HL-60/S4 treated with phorbol 12-myristate 13-acetate at 8.2 ng/mL for 4 days and 3 days (cell line): ENCODE results near the gene MTHFD1L.

Experiments used
- in situ Hi-C: fragments of 300-500 bp; cut with MboI; formaldehyde crosslinking; loops from 2 replicates; pipeline ENCODE4 v1.15.0; 2022; ENCODE audit warnings: low sequenced_read_pairs

Gene MTHFD1L

DNA sequence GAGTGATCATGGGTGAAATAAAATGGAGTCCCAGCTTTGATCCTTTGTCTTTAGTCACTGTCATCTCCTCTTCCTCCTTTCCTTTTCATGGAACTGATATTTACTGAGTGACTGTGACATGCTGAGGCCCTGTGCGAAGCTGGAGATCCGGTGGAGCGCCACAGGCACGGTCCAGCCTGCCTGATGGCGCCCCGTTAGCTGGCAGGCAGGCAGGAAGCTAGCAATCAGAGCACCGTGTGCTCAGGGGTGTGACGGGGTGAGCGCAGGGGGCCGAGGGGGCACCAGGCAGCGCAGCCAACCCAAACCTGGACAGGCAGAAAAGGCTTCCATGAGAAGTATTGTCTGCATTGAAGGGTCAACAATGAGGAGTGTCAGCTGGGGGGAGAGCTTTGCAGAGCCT lies 274.0 kb downstream of the MTHFD1L start:
- in situ Hi-C loops: no loop called here

DNA sequence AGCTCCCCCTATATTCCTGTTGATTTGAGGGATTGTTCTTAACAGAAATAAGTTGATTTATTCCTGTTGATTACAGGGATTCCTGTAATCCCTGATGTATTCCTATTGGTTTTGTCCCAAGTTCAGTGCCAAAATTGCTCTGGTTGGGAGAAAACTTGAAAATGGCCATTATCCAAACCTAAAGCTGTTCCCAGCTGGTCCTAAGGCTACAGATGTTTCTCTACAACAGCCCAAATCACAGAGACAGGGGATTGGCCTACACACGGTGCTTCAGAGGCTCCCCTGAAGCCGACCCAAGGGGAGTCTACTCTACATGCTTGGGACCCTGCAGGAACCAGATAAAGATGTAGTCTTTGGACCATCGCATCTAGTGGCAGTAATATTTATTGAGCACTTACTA lies 275.3 kb downstream of the MTHFD1L start:
- in situ Hi-C loops: no loop called here

DNA sequence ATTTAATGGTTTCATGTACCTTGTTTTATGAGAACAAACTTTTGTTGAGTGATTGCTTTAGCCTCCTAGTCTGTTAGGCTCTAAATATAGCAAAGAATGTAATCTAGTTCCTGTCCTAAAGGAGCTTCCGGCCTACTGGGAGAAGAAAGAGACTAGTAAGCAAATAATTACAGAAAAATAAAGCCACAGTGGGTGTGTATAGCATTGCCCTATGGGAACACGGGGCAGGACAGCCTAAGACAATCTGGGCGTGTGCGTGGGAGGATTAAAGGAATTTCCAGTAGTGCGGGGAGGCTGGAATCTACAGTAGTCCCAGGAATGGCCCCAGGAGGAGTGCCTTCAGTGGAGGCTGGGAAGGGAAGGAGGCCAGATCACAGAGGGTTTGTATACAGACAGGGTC lies 276.2 kb downstream of the MTHFD1L start:
- in situ Hi-C loops: no loop called here

DNA sequence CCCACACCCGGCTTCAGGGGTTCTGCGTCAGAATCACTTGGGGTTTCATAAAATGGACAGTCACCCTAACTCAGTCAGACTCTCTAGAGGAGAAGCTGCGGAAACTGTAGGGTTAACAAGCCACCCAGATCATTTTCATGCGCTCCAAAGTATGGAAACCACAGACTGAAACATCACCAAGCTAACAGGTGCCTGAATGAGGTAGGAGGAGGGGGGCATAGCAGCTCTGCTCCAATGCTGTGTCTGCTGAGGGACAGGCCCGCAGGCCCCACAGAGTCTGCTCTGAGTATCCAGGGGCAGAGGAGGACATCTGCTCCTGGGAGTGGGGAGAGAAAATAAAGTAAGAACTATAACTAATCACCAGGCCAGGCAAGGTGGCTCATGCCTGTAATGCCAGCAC lies 277.2 kb downstream of the MTHFD1L start:
- in situ Hi-C loops: no loop called here

DNA sequence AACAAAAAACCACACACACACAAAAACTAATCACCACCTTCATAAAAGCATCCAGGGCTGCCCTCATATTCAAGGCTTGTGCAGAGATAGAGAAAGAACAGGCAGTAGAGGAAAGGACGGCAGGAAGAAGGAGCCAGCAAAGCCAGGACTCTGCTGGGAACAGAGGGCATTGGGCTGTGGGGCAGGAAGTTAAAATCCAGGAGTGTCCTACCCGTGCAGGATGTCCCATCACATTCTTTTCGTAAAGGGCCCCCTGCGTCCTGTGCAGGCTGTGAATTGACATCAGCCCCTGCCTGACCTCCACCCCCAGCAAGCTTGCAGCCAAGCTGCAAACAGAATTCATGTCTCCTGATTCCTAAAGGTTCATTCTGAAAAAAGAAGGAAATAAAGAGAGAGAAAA lies 277.8 kb downstream of the MTHFD1L start:
- in situ Hi-C loops: no loop called here

DNA sequence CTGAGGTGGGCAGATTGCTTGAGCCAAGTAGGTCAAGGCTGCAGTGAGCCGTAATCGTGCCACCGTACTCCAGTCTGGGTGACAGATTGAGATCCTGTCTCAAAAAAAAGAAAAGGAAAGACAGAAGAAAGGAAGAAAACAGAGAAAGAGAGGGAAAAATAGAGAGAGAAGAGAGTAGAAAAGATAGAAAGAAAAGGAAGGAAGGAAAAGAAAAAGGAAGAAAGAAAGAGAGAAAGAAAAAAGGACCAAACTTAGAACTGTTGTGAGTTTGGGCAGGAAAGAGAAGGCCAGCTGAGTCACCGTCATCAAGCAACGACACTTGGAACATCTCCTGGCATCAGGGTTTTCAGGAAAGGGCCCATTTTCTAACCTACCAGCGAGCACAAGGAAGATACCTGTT lies 278.3 kb downstream of the MTHFD1L start:
- in situ Hi-C loops: no loop called here

DNA sequence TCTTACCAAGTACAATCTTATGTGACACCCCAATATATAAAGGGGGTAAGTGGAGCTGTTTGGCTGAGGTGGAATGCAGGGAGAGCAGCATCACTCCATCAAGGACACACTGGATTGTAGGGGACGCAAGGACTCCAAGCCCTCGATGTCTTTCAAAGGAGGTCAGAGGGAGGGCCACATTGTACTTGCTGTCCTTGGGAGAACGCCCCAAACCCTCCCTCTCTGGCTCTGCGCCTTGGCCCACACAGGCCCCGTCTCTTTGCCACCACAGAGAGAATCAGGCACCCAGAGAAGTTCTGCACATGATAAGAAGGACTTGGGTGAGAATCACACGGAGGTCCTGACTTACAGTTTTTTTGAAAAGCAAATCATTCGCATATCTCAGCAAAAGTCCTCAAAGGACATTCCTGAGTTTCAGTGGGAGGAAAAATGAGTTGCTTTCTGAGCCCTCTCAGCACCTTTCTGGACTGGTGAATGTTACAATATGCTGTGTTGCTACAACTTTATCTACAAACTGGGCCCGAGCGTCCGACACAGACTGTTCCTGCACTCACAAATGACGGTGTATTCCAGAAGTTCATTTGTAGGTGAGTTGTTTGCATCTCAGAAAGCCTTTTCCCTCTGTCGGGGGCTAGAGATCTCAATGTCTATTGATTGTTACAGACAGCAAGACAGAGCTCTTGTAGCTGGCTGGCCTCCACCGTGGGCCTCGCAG lies 281.8 kb downstream of the MTHFD1L start:
- in situ Hi-C loops: no loop called here

DNA sequence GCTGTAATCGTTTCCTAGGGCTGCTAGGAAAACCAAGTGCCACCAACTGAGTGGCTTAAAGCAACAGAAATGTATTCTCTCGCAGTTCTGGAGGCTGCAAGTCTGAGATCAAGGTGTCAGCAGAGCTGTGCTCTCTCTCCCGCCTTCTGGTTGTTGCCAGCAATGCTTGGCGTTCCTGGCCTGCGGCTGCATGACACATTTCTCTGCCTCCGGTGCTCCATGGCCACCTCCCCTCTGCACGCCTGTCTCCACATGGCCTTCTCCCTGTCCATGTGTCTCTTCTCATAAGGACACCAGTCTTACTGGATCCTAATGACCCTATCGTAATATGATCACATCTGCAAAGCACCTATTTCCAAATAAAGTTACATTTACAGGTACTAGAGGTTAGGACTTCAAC lies 282.6 kb downstream of the MTHFD1L start:
- in situ Hi-C loops: no loop called here

DNA sequence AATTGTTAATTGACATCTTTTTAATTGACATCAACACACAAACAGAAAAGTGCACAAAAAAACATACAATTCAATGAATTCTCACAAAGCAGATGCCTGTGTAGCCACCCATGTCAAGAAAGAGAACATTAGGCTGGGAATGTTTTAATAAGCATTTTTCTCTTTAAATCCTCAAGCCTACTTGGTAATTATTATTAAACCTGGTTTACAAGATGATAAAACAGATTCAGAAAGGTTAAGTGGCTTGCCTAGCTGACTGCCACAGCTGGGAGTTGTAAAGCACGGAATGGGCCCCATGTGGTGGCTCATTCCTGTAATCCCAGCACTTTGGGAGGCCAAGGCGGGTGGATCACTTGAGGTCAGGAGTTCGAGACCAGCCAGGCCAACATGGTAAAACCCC lies 284.3 kb downstream of the MTHFD1L start:
- in situ Hi-C loops: no loop called here
